Sigmoid colon (tissue), 7 donors: Measurements from ENCODE around the gene PFDN4. TPM values are rescaled to one million over a fixed set of nuclear protein-coding genes. Genes with fewer than 3 reads are reported as not detected.

ENCODE experiments used
- DNase-seq: peaks from one replicate; pipeline ENCODE4 v3.0.0-alpha.2; 2019
- H3K27ac ChIP-seq, 4 donors: fragments of 200-600 bp; sonication (generic); one replicate each; pipeline ENCODE4 v1.5.1; 2016 to 2019; ENCODE audit warnings: mild to moderate bottlenecking in 1 of 4
- H3K27me3 ChIP-seq, 3 donors: fragments of 200-600 bp; sonication (generic); one replicate each; pipeline ENCODE4 v1.5.1; 2019; ENCODE audit warnings: mild to moderate bottlenecking in 1 of 3
- H3K36me3 ChIP-seq, 4 donors: fragments of 200-600 bp; sonication (generic); one replicate each; pipeline ENCODE4 v1.5.1; 2016 to 2019
- H3K4me1 ChIP-seq, 4 donors: fragments of 200-600 bp; sonication (generic); one replicate each; pipeline ENCODE4 v1.5.1; 2017 to 2019
- H3K4me3 ChIP-seq, 4 donors: fragments of 200-600 bp; sonication (generic); one replicate each; pipeline ENCODE4 v1.5.1; 2017 to 2019; ENCODE audit warnings: mild to moderate bottlenecking in 2 of 4, moderate library complexity in 1 of 4
- H3K9me3 ChIP-seq, 4 donors: fragments of 200-600 bp in 3 of 4; sonication (generic) in 3 of 4; one replicate each; pipeline versions ENCODE4 v1.5.1 to v1.6.1; 2013 to 2019
- CTCF ChIP-seq, 4 experiments: fragments of 450-650 bp in 3 of 4; fragments of 200-600 bp in 1 of 4; IDR thresholded peaks; one replicate each; pipeline ENCODE4 v1.5.1; 2016 to 2019; ENCODE audit warnings: antibody characterized with exemption in 4 of 4, mild to moderate bottlenecking in 3 of 4, moderate library complexity in 2 of 4
- EP300 ChIP-seq, 4 donors: sonication (generic); formaldehyde crosslinking; IDR thresholded peaks; one replicate each; pipeline ENCODE4 v1.6.1; 2017; ENCODE audit warnings: antibody characterized with exemption in 4 of 4
- POLR2A ChIP-seq, 2 donors: fragments of 450-650 bp; IDR thresholded peaks; one replicate each; pipeline ENCODE4 v1.6.1; 2016; ENCODE audit warnings: antibody characterized with exemption in 2 of 2, mild to moderate bottlenecking in 2 of 2, moderate library complexity in 2 of 2
- POLR2AphosphoS5 ChIP-seq, 4 donors: sonication (generic); formaldehyde crosslinking; IDR thresholded peaks; one replicate each; pipeline ENCODE4 v1.6.1; 2017; ENCODE audit warnings: antibody characterized with exemption in 4 of 4
- WGBS, 2 donors: extraction: QIAGEN DNeasy Blood & Tissue Kit; methylation state at CpG; one replicate each; pipeline ENCODE4 v1.1.7; 2013; 5-methylcytosine and 5-hydroxymethylcytosine counted together
- intact Hi-C: fragments of 100-400 bp; cut with DNase I; formaldehyde crosslinking; loops from one replicate; pipeline ENCODE4 v1.15.1; 2023
- polyA plus RNA-seq, 3 donors: library from polyadenylated mRNA; stranded (reverse); fragments of 200-250 nt; gene quantifications; one replicate each; pipeline ENCODE4 v1.2.3, GENCODE V29; 2013
- total RNA-seq, 4 donors: library from RNA; depleted of rRNA; stranded (reverse); fragments of >200 nt; gene quantifications; one replicate each; pipeline ENCODE4 v1.1.0, GENCODE V29; 2016
- donor health status: healthy with polysubstance abuse.
- donor health status: Bipolar disorder and iron deficiency.
- donor health status: healthy.

The PFDN4 gene
- total and polyA plus RNA-seq, 7 donors = 55.3 to 284 (median 101) TPM

GRCh38 chr20:54214566-54214965 is 6.7 kb downstream of the PFDN4 start:
- no peak for DNase-seq
- no peaks in the 10 kb centered on the region for H3K27me3 ChIP-seq
- H3K4me3 ChIP-seq = no peak overlapping the region
- H3K9me3 ChIP-seq = no peaks in the 10 kb centered on the region
- intact Hi-C loops = no loop called here
- WGBS, 2 donors = 92 to 93% methylated on average over 8 of the region's 8 CpGs
- TF ChIP-seq CTCF (IDR thresholded peaks at IDR 0.05) = no peak
- H3K27ac ChIP-seq = no peak overlapping the region
- H3K4me1 ChIP-seq = peaks cover 0 to 43% (median 28%) of the 10 kb centered on the region in 4 donors
- peaks cover 0 to 22% (median 3%) of the 10 kb centered on the region in 4 donors for H3K36me3 ChIP-seq

- 93 to 96% methylated on average over 3 of the region's 3 CpGs for WGBS, 2 donors
- no peaks in the 10 kb centered on the region for H3K27me3 ChIP-seq
- peaks cover 0 to 36% (median 21%) of the 10 kb centered on the region in 4 donors for H3K4me1 ChIP-seq
- H3K4me3 ChIP-seq = no peak overlapping the region
- intact Hi-C loops = no loop called here
- no peak overlapping the region for H3K27ac ChIP-seq
- H3K9me3 ChIP-seq = no peaks in the 10 kb centered on the region
- peaks cover 0 to 22% (median 3%) of the 10 kb centered on the region in 4 donors for H3K36me3 ChIP-seq
- TF ChIP-seq POLR2A (IDR thresholded peaks at IDR 0.05) (no peak), CTCF (IDR thresholded peaks at IDR 0.05) (no peak), POLR2AphosphoS5 (IDR thresholded peaks at IDR 0.05) (no peak), EP300 (IDR thresholded peaks at IDR 0.05) (no peak)
- DNase-seq = no peak
Observed at GRCh38 chr20:54215157-54215789, 7.4 kb downstream of the PFDN4 start.

GRCh38 chr20:54217762-54218161 is 9.9 kb downstream of the PFDN4 start:
- intact Hi-C loops = no loop called here
- H3K27me3 ChIP-seq = no peaks in the 10 kb centered on the region

GRCh38 chr20:54218470-54218869 is 10.6 kb downstream of the PFDN4 start:
- Histone ChIP-seq H3K27ac (no peak overlapping the region), H3K36me3 (peaks cover 0 to 27% (median 3%) of the 10 kb centered on the region in 4 donors), H3K4me1 (peaks cover 0 to 7% (median 0%) of the 10 kb centered on the region in 4 donors), H3K4me3 (no peak overlapping the region), H3K9me3 (no peaks in the 10 kb centered on the region), H3K27me3 (no peaks in the 10 kb centered on the region)
- intact Hi-C loops = no loop called here
- DNase-seq = no peak
- TF ChIP-seq CTCF (IDR thresholded peaks at IDR 0.05) (no peak), EP300 (IDR thresholded peaks at IDR 0.05) (no peak), POLR2AphosphoS5 (IDR thresholded peaks at IDR 0.05) (no peak), POLR2A (IDR thresholded peaks at IDR 0.05) (no peak)

More at GRCh38 chr20:54217762-54218161, 9.9 kb downstream of the PFDN4 start:
- Histone ChIP-seq H3K36me3 (peaks cover 0 to 27% (median 3%) of the 10 kb centered on the region in 4 donors), H3K4me3 (no peak overlapping the region), H3K9me3 (no peaks in the 10 kb centered on the region), H3K27ac (no peak overlapping the region), H3K4me1 (peaks cover 0 to 14% (median 6%) of the 10 kb centered on the region in 4 donors)
- 91 to 92% methylated on average over 7 of the region's 7 CpGs for WGBS, 2 donors
- no peak for DNase-seq
- TF ChIP-seq POLR2A (IDR thresholded peaks at IDR 0.05) (no peak), CTCF (IDR thresholded peaks at IDR 0.05) (no peak), EP300 (IDR thresholded peaks at IDR 0.05) (no peak), POLR2AphosphoS5 (IDR thresholded peaks at IDR 0.05) (no peak)
